C4-2B (cell line): ENCODE results near the gene TRAPPC12.

Experiments used
- CTCF ChIP-seq: fragments of 450-650 bp; conservative IDR thresholded peaks from 2 replicates; pipeline ENCODE4 v1.5.1; 2017; ENCODE audit warnings: mild to moderate bottlenecking
- ZFX ChIP-seq: fragments of 450-650 bp; IDR thresholded peaks from 2 replicates; pipeline ENCODE4 v1.6.1; 2017

DNA sequence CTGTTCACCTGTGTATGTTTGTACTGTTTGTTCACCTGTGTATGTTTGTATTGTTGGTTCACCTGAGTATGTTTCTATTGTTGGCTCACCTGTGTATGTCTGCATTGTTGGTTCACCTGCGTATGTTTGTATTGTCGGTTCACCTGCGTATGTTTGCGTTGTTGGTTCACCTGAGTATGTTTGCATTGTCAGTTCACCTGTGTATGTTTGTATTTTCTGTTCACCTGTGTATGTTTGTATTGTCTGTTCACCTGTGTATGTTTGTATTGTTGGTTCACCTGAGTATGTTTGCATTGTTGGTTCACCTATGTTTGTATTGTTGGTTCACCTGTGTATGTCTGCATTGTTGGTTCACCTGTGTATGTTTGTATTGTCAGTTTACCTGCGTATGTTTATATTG is 125.2 kb downstream of the TRAPPC12 start:
- TF ChIP-seq CTCF (no peak), ZFX (no peak)
